Activated CD4-positive, alpha-beta memory T cell treated with anti-CD3 and anti-CD28 coated beads, Interleukin-2, amount 10 ng/mL, durations not matched to agents 7 days and 5 days (primary cell): ENCODE measurements around the gene PRLR. TPM values are rescaled to one million over a fixed set of nuclear protein-coding genes. Genes with fewer than 3 reads are reported as not detected.

Experiments
- CTCF ChIA-PET: fragments of 350-600 bp; sonication (Branson Sonifier 250); formaldehyde crosslinking; loops from one replicate; lab custom pipeline; 2021; ENCODE audit warnings: antibody characterized with exemption, inconsistent platforms; lab: Charles Lee
- POLR2A ChIA-PET: fragments of 350-600 bp; sonication (Branson Sonifier 250); formaldehyde crosslinking; loops from one replicate; lab custom pipeline; 2021; ENCODE audit warnings: antibody characterized with exemption; lab: Charles Lee
- DNase-seq: peaks from one replicate; pipeline ENCODE4 v3.0.0-alpha.2; 2020
- H3K27ac Mint-ChIP-seq: one replicate; pipeline ENCODE4 v1.8.0; 2021; ENCODE audit warnings: mild to moderate bottlenecking, mixed read lengths
- H3K27me3 Mint-ChIP-seq: one replicate; pipeline ENCODE4 v1.8.0; 2021; ENCODE audit warnings: mixed read lengths
- H3K36me3 Mint-ChIP-seq: one replicate; pipeline ENCODE4 v1.8.0; 2021; ENCODE audit warnings: low read depth, mixed read lengths
- H3K4me1 Mint-ChIP-seq: one replicate; pipeline ENCODE4 v1.8.0; 2021; ENCODE audit warnings: mixed read lengths
- H3K4me3 Mint-ChIP-seq: one replicate; pipeline ENCODE4 v1.8.0; 2021; ENCODE audit warnings: mild to moderate bottlenecking, mixed read lengths
- H3K9me3 Mint-ChIP-seq: one replicate; pipeline ENCODE4 v1.8.0; 2021; ENCODE audit warnings: mixed read lengths
- total RNA-seq, 2 experiments: library from RNA; stranded (reverse); gene quantifications; one replicate each; pipeline ENCODE4 v1.2.3, GENCODE V29; 2021

PRLR gene
- total RNA-seq, 2 experiments from 2014 or later, result not detected

- H3K4me3 Mint-ChIP-seq, result no peak overlapping the region
- ChIA-PET POLR2A (no interaction called here), CTCF (no interaction called here)
- no peaks in the 10 kb centered on the region for H3K4me1 Mint-ChIP-seq
- no peak overlapping the region for H3K27ac Mint-ChIP-seq
- H3K27me3 Mint-ChIP-seq, result peaks cover 12% of the 10 kb centered on the region
- no peak for DNase-seq
- H3K36me3 Mint-ChIP-seq, result no peaks in the 10 kb centered on the region
- no peaks in the 10 kb centered on the region for H3K9me3 Mint-ChIP-seq
Observed at GRCh38 chr5:35031276-35031675, 199.0 kb downstream of the PRLR start.

- Mint-ChIP-seq H3K27ac (no peak overlapping the region), H3K4me3 (no peak overlapping the region), H3K27me3 (peaks cover 13% of the 10 kb centered on the region), H3K36me3 (no peaks in the 10 kb centered on the region), H3K4me1 (no peaks in the 10 kb centered on the region), H3K9me3 (no peaks in the 10 kb centered on the region)
- no peak for DNase-seq
- ChIA-PET POLR2A (no interaction called here), CTCF (no interaction called here)
Observed at GRCh38 chr5:35030426-35031100, 199.7 kb downstream of the PRLR start.

DNA sequence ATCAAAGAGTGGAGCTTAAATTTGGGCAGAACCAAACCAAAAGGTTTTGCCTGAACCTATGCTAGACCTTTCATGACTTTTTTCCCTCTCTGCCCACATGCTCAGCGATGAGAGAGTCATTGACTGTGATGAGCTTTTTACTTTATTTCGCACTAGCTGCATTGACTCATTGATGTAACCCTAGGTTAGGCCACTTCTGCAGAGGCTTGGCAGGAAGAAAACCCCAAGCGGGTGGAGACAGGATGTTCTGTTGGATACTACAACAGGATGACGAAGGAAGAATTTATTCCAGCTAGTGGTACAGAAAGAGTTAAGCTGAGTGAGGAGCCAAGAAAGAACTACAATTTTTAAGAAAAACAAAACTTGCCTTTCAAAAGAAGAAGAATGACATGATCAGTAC, 201.0 kb downstream of the PRLR start:
- POLR2A ChIA-PET, result no interaction called here
- no peak for DNase-seq
- H3K4me3 Mint-ChIP-seq, result no peak overlapping the region
- no peaks in the 10 kb centered on the region for H3K9me3 Mint-ChIP-seq
- no peak overlapping the region for H3K27ac Mint-ChIP-seq
- H3K27me3 Mint-ChIP-seq, result peaks cover 13% of the 10 kb centered on the region
- CTCF ChIA-PET, result no interaction called here
- no peaks in the 10 kb centered on the region for H3K36me3 Mint-ChIP-seq
- H3K4me1 Mint-ChIP-seq, result no peaks in the 10 kb centered on the region

DNA sequence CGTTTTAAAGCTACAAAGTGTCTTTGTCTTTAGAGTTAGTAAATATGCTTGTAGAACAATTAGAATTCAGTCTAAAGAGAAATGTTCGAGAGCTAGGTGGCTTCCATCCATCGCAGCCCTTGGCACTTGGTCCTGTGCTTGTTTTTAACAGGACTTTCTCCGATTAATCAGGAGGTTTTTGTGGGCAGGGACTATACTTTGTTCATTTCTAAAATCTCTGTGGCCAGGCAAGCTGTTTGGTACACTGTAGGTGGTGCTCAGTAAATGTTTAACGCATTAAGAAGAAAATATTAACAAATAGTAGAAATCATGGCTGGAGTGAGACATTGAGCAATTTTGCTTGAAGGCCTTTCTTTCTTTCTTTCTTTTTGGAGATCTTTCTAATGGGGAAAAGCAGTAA, 203.3 kb downstream of the PRLR start:
- POLR2A ChIA-PET, result no interaction called here
- H3K27me3 Mint-ChIP-seq, result peaks cover 9% of the 10 kb centered on the region
- H3K27ac Mint-ChIP-seq, result no peak overlapping the region
- no peaks in the 10 kb centered on the region for H3K4me1 Mint-ChIP-seq
- no peaks in the 10 kb centered on the region for H3K9me3 Mint-ChIP-seq
- CTCF ChIA-PET, result interaction anchor here (1.6 kb wide), 1 partner anchor 24 kb away, joined by 3 read pairs; no protein-coding TSS in a partner anchor
- DNase-seq, result no peak
- H3K36me3 Mint-ChIP-seq, result no peaks in the 10 kb centered on the region
- H3K4me3 Mint-ChIP-seq, result no peak overlapping the region

GRCh38 chr5:35026280-35026840, 203.9 kb downstream of the PRLR start:
- ChIA-PET POLR2A (no interaction called here), CTCF (interaction anchor here (1.6 kb wide), 1 partner anchor 23 kb away, joined by 3 read pairs; no protein-coding TSS in a partner anchor)
- no peaks in the 10 kb centered on the region for H3K4me1 Mint-ChIP-seq
- H3K27me3 Mint-ChIP-seq, result peaks cover 9% of the 10 kb centered on the region
- no peak overlapping the region for H3K27ac Mint-ChIP-seq
- no peak for DNase-seq
- H3K36me3 Mint-ChIP-seq, result no peaks in the 10 kb centered on the region
- no peak overlapping the region for H3K4me3 Mint-ChIP-seq
- H3K9me3 Mint-ChIP-seq, result no peaks in the 10 kb centered on the region

DNA sequence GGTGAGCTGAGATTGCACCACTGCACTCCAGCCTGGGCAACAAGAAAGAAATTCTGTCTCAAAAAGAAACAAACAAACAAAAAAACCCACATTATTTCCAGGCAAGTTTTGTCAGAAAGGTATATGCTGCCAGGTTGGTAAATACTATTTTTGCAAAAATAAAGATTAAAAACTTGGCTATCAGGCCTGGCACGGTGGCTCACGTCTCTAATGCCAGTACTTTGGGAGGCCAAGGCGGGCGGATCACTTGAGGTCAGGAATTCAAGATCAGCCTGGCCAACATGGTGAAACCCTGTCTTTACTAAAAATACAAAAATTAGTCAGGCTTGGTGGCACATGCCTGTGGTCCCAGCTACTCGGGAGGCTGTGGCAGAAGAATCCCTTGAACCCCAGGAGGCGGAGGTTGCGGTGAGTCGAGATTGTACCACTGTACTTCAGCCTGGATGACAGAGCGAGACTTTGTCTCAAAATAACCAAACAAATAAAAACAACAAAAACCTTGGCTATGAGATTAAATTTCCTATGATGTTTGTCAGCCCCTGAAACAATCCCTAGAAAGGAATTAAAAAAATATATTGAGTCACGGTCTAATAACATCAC, 205.3 kb downstream of the PRLR start:
- Mint-ChIP-seq H3K27me3 (peaks cover 9% of the 10 kb centered on the region), H3K36me3 (no peaks in the 10 kb centered on the region), H3K9me3 (no peaks in the 10 kb centered on the region), H3K4me1 (no peaks in the 10 kb centered on the region), H3K27ac (no peak overlapping the region), H3K4me3 (no peak overlapping the region)
- POLR2A ChIA-PET, result no interaction called here
- CTCF ChIA-PET, result interaction anchor here (1.4 kb wide), 1 partner anchor 22 kb away, joined by 7 read pairs; no protein-coding TSS in a partner anchor
- no peak for DNase-seq

DNA sequence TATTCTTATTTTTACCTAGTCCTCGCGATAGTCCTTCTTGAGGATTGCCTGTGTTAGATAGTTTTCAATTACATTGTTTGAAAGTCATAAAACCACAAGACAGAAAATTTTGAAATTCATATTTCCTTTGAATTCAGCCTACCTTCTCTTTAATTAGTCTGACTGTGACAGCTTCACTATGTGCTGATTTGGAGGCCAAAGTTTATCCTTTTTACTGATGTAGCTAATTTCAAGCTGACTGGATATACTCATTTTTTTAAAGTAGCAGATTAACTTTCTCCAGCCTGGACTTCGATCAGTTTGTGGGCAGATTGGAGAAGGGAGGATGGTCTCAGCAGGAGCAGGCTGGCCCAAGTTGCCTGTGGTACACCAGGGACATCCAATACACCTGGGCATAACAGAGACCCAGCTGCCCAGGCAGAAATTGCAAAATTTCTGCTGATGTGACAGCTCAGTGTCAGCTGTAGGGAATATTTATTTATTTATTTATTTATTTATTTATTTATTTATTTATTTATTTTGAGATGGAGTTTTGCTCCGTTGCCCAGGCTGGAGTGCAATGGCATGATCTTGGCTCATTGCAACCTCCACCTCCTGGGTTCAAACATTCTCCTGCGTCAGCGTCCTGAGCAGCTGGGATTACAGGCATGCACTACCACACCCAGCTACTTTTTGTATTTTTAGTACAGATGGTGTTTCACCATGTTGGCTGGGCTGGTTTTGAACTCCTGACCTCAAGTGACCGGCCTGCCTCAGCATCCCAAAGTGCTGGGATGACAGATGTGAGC, 206.7 kb downstream of the PRLR start:
- DNase-seq, result no peak
- CTCF ChIA-PET, result interaction anchor here (1.0 to 1.4 kb wide), 2 partner anchors 20 to 537 kb away, joined by 3 to 7 read pairs; no protein-coding TSS in a partner anchor
- Mint-ChIP-seq H3K4me3 (no peak overlapping the region), H3K9me3 (no peaks in the 10 kb centered on the region), H3K36me3 (no peaks in the 10 kb centered on the region), H3K4me1 (no peaks in the 10 kb centered on the region), H3K27ac (no peak overlapping the region), H3K27me3 (peaks cover 9% of the 10 kb centered on the region)
- POLR2A ChIA-PET, result no interaction called here

- Mint-ChIP-seq H3K27ac (no peak overlapping the region), H3K9me3 (no peaks in the 10 kb centered on the region), H3K4me3 (no peak overlapping the region), H3K36me3 (no peaks in the 10 kb centered on the region), H3K27me3 (peaks cover 2% of the 10 kb centered on the region), H3K4me1 (peaks cover 2% of the 10 kb centered on the region)
- POLR2A ChIA-PET, result no interaction called here
- no peak for DNase-seq
- CTCF ChIA-PET, result interaction anchor here (1.0 kb wide), 1 partner anchor 13 kb away, joined by 3 read pairs; no protein-coding TSS in a partner anchor
Observed at GRCh38 chr5:35016174-35017051, 213.9 kb downstream of the PRLR start.

DNA sequence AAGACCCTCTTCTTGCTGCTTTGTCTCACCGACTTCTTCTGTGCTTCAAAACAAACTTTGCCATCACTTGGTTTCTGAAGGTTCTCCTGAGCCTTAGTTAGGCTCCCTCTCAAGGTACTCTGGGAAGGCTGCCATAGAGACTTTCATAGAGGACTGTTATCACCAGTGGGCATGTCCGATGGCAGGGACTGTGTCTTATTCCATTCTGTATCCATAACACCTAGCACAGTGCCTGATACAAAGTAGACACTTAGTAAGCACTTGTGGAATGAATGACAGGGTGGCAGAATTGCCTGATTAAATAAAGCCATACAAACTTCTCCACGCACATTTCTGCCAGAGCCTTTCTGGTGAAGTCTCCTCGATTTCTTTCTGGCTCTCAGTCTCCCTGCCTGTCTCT, 215.2 kb downstream of the PRLR start:
- H3K36me3 Mint-ChIP-seq, result no peaks in the 10 kb centered on the region
- no peak for DNase-seq
- ChIA-PET CTCF (no interaction called here), POLR2A (no interaction called here)
- H3K4me1 Mint-ChIP-seq, result peaks cover 2% of the 10 kb centered on the region
- peaks cover 2% of the 10 kb centered on the region for H3K27me3 Mint-ChIP-seq
- H3K9me3 Mint-ChIP-seq, result no peaks in the 10 kb centered on the region
- H3K27ac Mint-ChIP-seq, result no peak overlapping the region
- no peak overlapping the region for H3K4me3 Mint-ChIP-seq

DNA sequence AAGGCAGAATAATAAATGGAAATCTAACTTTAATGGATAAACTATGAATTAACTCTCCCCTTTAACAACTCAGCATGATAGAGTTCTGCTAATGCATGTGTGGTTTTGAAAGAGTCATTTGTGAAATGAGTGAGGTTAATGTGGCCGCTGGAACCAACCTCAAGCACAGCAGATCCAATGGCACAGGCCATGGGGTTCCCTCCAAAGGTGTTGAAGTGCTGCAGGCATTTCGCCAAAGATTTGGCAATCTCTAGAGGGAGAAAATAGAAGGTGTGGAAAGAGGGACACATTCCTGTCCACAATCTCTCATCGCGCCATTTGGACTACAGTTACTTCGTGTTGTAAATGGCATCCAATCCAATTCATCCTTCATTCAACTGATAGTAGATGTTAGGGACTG, 217.5 kb downstream of the PRLR start:
- Mint-ChIP-seq H3K27me3 (peaks cover 12% of the 10 kb centered on the region), H3K27ac (no peak overlapping the region), H3K4me3 (no peak overlapping the region), H3K9me3 (no peaks in the 10 kb centered on the region), H3K36me3 (no peaks in the 10 kb centered on the region), H3K4me1 (peaks cover 2% of the 10 kb centered on the region)
- CTCF ChIA-PET, result no interaction called here
- POLR2A ChIA-PET, result no interaction called here
- no peak for DNase-seq

DNA sequence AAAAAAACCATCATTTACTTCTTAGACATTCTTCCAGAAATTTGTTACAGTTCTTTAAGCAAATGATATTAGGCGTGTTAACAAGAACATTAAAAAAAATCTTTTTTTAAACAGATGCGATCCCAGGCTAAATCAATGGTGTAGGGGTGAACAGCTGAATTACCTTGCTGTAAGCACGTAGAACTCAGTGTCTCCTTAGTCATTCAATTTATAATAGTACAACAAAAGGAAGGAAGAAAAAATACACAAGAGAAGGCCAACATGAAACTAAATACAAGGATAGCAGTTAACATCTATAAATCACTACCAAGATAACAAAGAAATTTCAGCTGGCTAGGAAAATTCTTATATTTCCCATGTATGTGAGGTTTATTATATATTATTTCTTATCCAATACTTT, 217.9 kb downstream of the PRLR start:
- H3K27me3 Mint-ChIP-seq, result peaks cover 12% of the 10 kb centered on the region
- POLR2A ChIA-PET, result no interaction called here

GRCh38 chr5:35010676-35011075, 219.6 kb downstream of the PRLR start:
- H3K36me3 Mint-ChIP-seq, result no peaks in the 10 kb centered on the region
- CTCF ChIA-PET, result no interaction called here
- POLR2A ChIA-PET, result no interaction called here
- no peak overlapping the region for H3K27ac Mint-ChIP-seq
- H3K4me1 Mint-ChIP-seq, result no peaks in the 10 kb centered on the region
- no peak overlapping the region for H3K4me3 Mint-ChIP-seq
- peaks cover 12% of the 10 kb centered on the region for H3K27me3 Mint-ChIP-seq
- H3K9me3 Mint-ChIP-seq, result no peaks in the 10 kb centered on the region
- DNase-seq, result no peak

More for the DNA sequence above, 217.9 kb downstream of the PRLR start:
- no peak for DNase-seq
- CTCF ChIA-PET, result no interaction called here
- H3K27ac Mint-ChIP-seq, result no peak overlapping the region
- H3K9me3 Mint-ChIP-seq, result no peaks in the 10 kb centered on the region
- no peak overlapping the region for H3K4me3 Mint-ChIP-seq
- H3K4me1 Mint-ChIP-seq, result peaks cover 2% of the 10 kb centered on the region
- H3K36me3 Mint-ChIP-seq, result no peaks in the 10 kb centered on the region
